ENCODE measurements around the gene SCARB1.

DNA sequence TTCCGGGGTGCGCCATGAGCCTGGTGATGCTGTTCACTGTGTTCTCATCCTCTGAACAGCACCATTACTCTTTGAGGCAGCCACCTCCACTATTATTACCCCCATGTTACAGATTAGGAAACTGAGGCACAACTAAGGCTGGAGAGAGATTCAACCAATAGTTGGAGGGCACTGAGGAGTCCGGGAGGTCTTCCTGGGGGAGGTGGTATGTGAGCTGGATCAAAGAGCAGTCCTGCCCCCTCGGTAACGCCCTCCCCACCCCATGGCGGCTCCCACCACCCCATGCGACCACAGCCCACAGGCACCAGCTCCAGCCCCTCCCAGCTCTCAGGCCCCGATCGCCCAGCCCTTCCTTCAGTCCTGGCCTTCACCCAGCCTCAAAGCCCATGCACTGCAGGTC, 43.5 kb downstream of the SCARB1 start:
- TF ChIP-seq, protein P1, sequence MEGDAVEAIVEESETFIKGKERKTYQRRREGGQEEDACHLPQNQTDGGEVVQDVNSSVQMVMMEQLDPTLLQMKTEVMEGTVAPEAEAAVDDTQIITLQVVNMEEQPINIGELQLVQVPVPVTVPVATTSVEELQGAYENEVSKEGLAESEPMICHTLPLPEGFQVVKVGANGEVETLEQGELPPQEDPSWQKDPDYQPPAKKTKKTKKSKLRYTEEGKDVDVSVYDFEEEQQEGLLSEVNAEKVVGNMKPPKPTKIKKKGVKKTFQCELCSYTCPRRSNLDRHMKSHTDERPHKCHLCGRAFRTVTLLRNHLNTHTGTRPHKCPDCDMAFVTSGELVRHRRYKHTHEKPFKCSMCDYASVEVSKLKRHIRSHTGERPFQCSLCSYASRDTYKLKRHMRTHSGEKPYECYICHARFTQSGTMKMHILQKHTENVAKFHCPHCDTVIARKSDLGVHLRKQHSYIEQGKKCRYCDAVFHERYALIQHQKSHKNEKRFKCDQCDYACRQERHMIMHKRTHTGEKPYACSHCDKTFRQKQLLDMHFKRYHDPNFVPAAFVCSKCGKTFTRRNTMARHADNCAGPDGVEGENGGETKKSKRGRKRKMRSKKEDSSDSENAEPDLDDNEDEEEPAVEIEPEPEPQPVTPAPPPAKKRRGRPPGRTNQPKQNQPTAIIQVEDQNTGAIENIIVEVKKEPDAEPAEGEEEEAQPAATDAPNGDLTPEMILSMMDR (IDR thresholded peaks at IDR 0.05; ENCODE audit: low read depth, low read length, poor library complexity, severe bottlenecking): no peak
- no peak for TF ChIP-seq EZH2phosphoT487 (IDR thresholded peaks at IDR 0.05; ENCODE audit: borderline replicate concordance, low read length)
